Peyer's patch (tissue), 4 donors: Measurements from ENCODE around the gene ZNF580.

ENCODE experiments used
- CTCF ChIP-seq, 6 experiments: fragments of 450-650 bp in 4 of 6; fragments of 200-600 bp in 2 of 6; sonication (generic) in 1 of 6; IDR thresholded peaks; one replicate each; pipeline ENCODE4 v1.5.1; 2017 to 2019; ENCODE audit warnings: antibody characterized with exemption in 6 of 6, mild to moderate bottlenecking in 3 of 6, moderate library complexity in 1 of 6
- POLR2A ChIP-seq, 2 donors: fragments of 450-650 bp; IDR thresholded peaks; one replicate each; pipeline ENCODE4 v1.5.1; 2017; ENCODE audit warnings: antibody characterized with exemption in 2 of 2, mild to moderate bottlenecking in 2 of 2, moderate library complexity in 2 of 2

DNA sequence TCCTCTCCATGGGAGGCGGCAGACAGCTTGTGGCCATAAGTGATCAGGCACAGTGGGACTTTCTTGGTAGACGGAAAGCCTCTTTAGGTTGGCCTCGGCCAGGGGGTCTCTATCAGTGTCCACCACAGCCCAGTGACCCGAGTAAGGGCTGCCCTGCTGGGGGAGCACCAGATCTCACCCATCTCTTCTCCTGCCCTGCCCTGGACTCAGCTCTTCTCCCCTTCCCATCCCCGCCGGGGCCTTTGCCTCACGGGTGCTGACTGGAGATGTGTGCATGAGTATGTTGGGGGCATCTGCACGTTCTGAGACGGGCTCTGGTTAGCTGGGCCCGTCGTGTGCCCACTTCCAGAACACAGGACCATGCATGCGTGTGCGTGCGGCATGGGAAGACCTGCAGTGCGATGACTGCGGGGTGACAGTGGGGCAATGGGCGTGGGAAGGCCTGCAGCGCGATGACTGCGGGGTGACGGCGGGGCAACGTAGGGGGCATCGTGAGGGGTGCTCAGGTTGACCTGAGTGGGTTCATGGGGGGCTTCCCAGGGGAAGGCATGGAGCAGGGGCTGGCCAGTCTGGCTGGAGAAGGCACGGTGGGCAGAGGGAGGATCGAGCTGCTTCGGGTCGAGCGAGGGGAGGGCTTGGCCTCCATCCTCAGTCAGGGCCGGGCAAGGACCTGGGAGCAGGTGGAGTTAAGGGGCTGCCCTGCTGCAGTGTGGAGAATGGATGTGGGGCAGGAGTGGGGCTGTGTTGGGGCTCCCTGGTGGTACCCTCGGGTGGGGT, 50.2 kb downstream of the ZNF580 start:
- no peak for TF ChIP-seq POLR2A (IDR thresholded peaks at IDR 0.05)
- TF ChIP-seq CTCF (IDR thresholded peaks at IDR 0.05), result no peak
